Midbrain (tissue), 1 donor: ENCODE data around the gene MFAP2.
"Not testable (repeated sequence)": the region's sequence is repeated elsewhere in the genome, so short reads cannot be mapped to it uniquely, and the experiment has no call there.

Experiments
- DNase-seq: peaks from one replicate; lab custom pipeline; 2025; lab: John Stamatoyannopoulos, UW

Gene MFAP2

GRCh38 chr1:16961297-16962133 lies 18.9 kb downstream of the MFAP2 start:
- DNase-seq: no peak

GRCh38 chr1:16960560-16961296 lies 19.7 kb downstream of the MFAP2 start:
- DNase-seq: peak; percentile 37

- DNase-seq: no peak
These were observed 21.9 kb downstream of the MFAP2 start for GRCh38 chr1:16958475-16958874.

- DNase-seq: no peak
These were observed 22.7 kb downstream of the MFAP2 start for GRCh38 chr1:16957731-16958130.

- no peak for DNase-seq
These were observed 23.6 kb downstream of the MFAP2 start for GRCh38 chr1:16956775-16957174.

- no peak for DNase-seq
These were observed 25.2 kb downstream of the MFAP2 start for GRCh38 chr1:16955186-16955585.

- no peak for DNase-seq
These were observed 25.8 kb downstream of the MFAP2 start for GRCh38 chr1:16954579-16954978.

GRCh38 chr1:16952376-16952775 lies 28.0 kb downstream of the MFAP2 start:
- DNase-seq: not testable (repeated sequence)

GRCh38 chr1:16949026-16949425 lies 31.4 kb downstream of the MFAP2 start:
- not testable (repeated sequence) for DNase-seq

GRCh38 chr1:16948282-16948891 lies 32.0 kb downstream of the MFAP2 start:
- DNase-seq: not testable (repeated sequence)

GRCh38 chr1:16946646-16947045 lies 33.8 kb downstream of the MFAP2 start:
- DNase-seq: no peak

GRCh38 chr1:16946185-16946584 lies 34.2 kb downstream of the MFAP2 start:
- not testable (repeated sequence) for DNase-seq

- not testable (repeated sequence) for DNase-seq
These were observed 34.9 kb downstream of the MFAP2 start for GRCh38 chr1:16945512-16945911.

- DNase-seq: no peak
These were observed 36.4 kb downstream of the MFAP2 start for GRCh38 chr1:16944038-16944437.

GRCh38 chr1:16939386-16940180 lies 40.8 kb downstream of the MFAP2 start:
- not testable (repeated sequence) for DNase-seq

GRCh38 chr1:16938351-16939321 lies 41.8 kb downstream of the MFAP2 start:
- DNase-seq: no peak

- not testable (repeated sequence) for DNase-seq
These were observed 43.8 kb downstream of the MFAP2 start for GRCh38 chr1:16936580-16936979.

GRCh38 chr1:16933945-16934344 lies 46.5 kb downstream of the MFAP2 start:
- DNase-seq: not testable (repeated sequence)

- DNase-seq: not testable (repeated sequence)
These were observed 49.0 kb downstream of the MFAP2 start for GRCh38 chr1:16931206-16931934.
